IPS-NIHi11 (cell line): ENCODE data around the gene MARCHF10.
A peak's percentile ranks its signal among the peaks of the same experiment; 100 is the strongest.

Experiments used
- DNase-seq: peaks from one replicate; pipeline ENCODE4 v3.0.0; 2012; ENCODE audit warnings: mixed read lengths, low spot score

The MARCHF10 gene

GRCh38 chr17:62751060-62751691, 56.9 kb downstream of the MARCHF10 start:
- no peak for DNase-seq

- DNase-seq, result no peak
Observed at GRCh38 chr17:62750631-62751051, 57.5 kb downstream of the MARCHF10 start.

GRCh38 chr17:62749926-62750325, 58.2 kb downstream of the MARCHF10 start:
- DNase-seq, result no peak

- DNase-seq, result no peak
Observed at GRCh38 chr17:62746941-62747340, 61.2 kb downstream of the MARCHF10 start.

GRCh38 chr17:62745806-62746205, 62.3 kb downstream of the MARCHF10 start:
- no peak for DNase-seq

- DNase-seq, result no peak
Observed at GRCh38 chr17:62744259-62744658, 63.9 kb downstream of the MARCHF10 start.

- no peak for DNase-seq
Observed at GRCh38 chr17:62741290-62741689, 66.8 kb downstream of the MARCHF10 start.

- DNase-seq, result peak; percentile 41
Observed at GRCh38 chr17:62739645-62740388, 68.3 kb downstream of the MARCHF10 start.

- no peak for DNase-seq
Observed at GRCh38 chr17:62738281-62738680, 69.8 kb downstream of the MARCHF10 start.

GRCh38 chr17:62737513-62737912, 70.6 kb downstream of the MARCHF10 start:
- DNase-seq, result no peak

- DNase-seq, result no peak
Observed at GRCh38 chr17:62735044-62735651, 73.0 kb downstream of the MARCHF10 start.

- DNase-seq, result no peak
Observed at GRCh38 chr17:62732125-62732524, 76.0 kb downstream of the MARCHF10 start.

GRCh38 chr17:62727916-62728672, 80.0 kb downstream of the MARCHF10 start:
- DNase-seq, result no peak

GRCh38 chr17:62725791-62726249, 82.3 kb downstream of the MARCHF10 start:
- no peak for DNase-seq

- no peak for DNase-seq
Observed at GRCh38 chr17:62724398-62725146, 83.5 kb downstream of the MARCHF10 start.

- no peak for DNase-seq
Observed at GRCh38 chr17:62723842-62724241, 84.3 kb downstream of the MARCHF10 start.

GRCh38 chr17:62722625-62723024, 85.5 kb downstream of the MARCHF10 start:
- no peak for DNase-seq

- no peak for DNase-seq
Observed at GRCh38 chr17:62720126-62720850, 87.8 kb downstream of the MARCHF10 start.

GRCh38 chr17:62719586-62719985, 88.5 kb downstream of the MARCHF10 start:
- DNase-seq, result no peak

- no peak for DNase-seq
Observed at GRCh38 chr17:62718429-62718828, 89.7 kb downstream of the MARCHF10 start.

- no peak for DNase-seq
Observed at GRCh38 chr17:62717889-62718288, 90.2 kb downstream of the MARCHF10 start.
